Activated CD4-positive, alpha-beta T cell treated with anti-CD3 and anti-CD28 coated beads, Interleukin-10, Interleukin-2, amounts not matched to agents 100 ng/mL and 50 ng/mL, durations not matched to agents 16 hours and 8 hours (primary cell): ENCODE measurements around the gene SPCS3.
A peak's percentile ranks its signal among the peaks of the same experiment; 100 is the strongest.

Source experiments
- DNase-seq: peaks from one replicate; pipeline ENCODE4 v3.0.0-alpha.2; 2020

The SPCS3 gene

GRCh38 chr4:176354884-176355283 is 35.1 kb downstream of the SPCS3 start:
- DNase-seq = no peak

GRCh38 chr4:176357359-176358082 is 37.8 kb downstream of the SPCS3 start:
- peak; percentile 10 for DNase-seq

GRCh38 chr4:176358083-176358469 is 38.3 kb downstream of the SPCS3 start:
- no peak for DNase-seq

GRCh38 chr4:176359590-176359989 is 39.8 kb downstream of the SPCS3 start:
- no peak for DNase-seq

- DNase-seq = no peak
These were observed 40.7 kb downstream of the SPCS3 start for GRCh38 chr4:176360446-176360845.

- DNase-seq = no peak
These were observed 43.3 kb downstream of the SPCS3 start for GRCh38 chr4:176363072-176363471.

- DNase-seq = no peak
These were observed 48.2 kb downstream of the SPCS3 start for GRCh38 chr4:176367771-176368465.

GRCh38 chr4:176376032-176376614 is 56.4 kb downstream of the SPCS3 start:
- peak; percentile 4 for DNase-seq

GRCh38 chr4:176377780-176378179 is 58.0 kb downstream of the SPCS3 start:
- DNase-seq = peak; percentile 10

- no peak for DNase-seq
These were observed 60.8 kb downstream of the SPCS3 start for GRCh38 chr4:176380352-176381157.
